SU-DHL-6 (cell line): ENCODE data around the gene ZNF423.

ENCODE experiments used
- H2AFZ ChIP-seq: fragments of 200-600 bp; sonication (generic); 2 replicates; pipeline ENCODE4 v1.6.1; 2014; ENCODE audit warnings: low read depth, mild to moderate bottlenecking, moderate library complexity, mixed read lengths, antibody characterized with exemption, low read length; ENCODE audit not compliant: severe bottlenecking
- H3F3A ChIP-seq: fragments of 200-600 bp; shearing (Covaris generic); 2 replicates; pipeline ENCODE4 v1.6.0; 2016; ENCODE audit warnings: antibody characterized with exemption, mild to moderate bottlenecking; ENCODE audit not compliant: insufficient read depth
- H3K27ac ChIP-seq: fragments of 200-600 bp; sonication (generic); 2 replicates; pipeline ENCODE4 v1.5.1; 2016; ENCODE audit warnings: low read depth, mild to moderate bottlenecking, low read length, moderate library complexity, mixed read lengths
- H3K27me3 ChIP-seq: fragments of 200-600 bp; sonication (generic), shearing (Covaris generic); 2 replicates; pipeline ENCODE4 v1.6.0; 2014; ENCODE audit warnings: mild to moderate bottlenecking, low read length
- H3K36me3 ChIP-seq: fragments of 200-600 bp; sonication (generic); 2 replicates; pipeline ENCODE4 v1.6.1; 2014; ENCODE audit warnings: mild to moderate bottlenecking, low read length, mixed read lengths
- H3K4me2 ChIP-seq: fragments of 300-600, 200-600 bp; shearing (Covaris generic), sonication (generic); 2 replicates; pipeline ENCODE4 v1.6.0; 2014; ENCODE audit warnings: low read length, low read depth, mild to moderate bottlenecking; ENCODE audit not compliant: poor library complexity, severe bottlenecking
- H3K4me3 ChIP-seq: fragments of 200-600 bp; sonication (generic); 2 replicates; pipeline ENCODE4 v1.5.1; 2014; ENCODE audit warnings: antibody characterized with exemption, low read length, mild to moderate bottlenecking, mixed read lengths; ENCODE audit not compliant: insufficient read depth, poor library complexity, severe bottlenecking
- H3K79me2 ChIP-seq: fragments of 200-600 bp; sonication (generic); 2 replicates; pipeline ENCODE4 v1.6.1; 2014; ENCODE audit warnings: mild to moderate bottlenecking, low read length, moderate library complexity; ENCODE audit not compliant: insufficient read depth
- H3K9ac ChIP-seq: fragments of 200-600 bp; sonication (generic); 2 replicates; pipeline ENCODE4 v1.7.0; 2014; ENCODE audit warnings: mild to moderate bottlenecking, low read length
- H3K9me2 ChIP-seq: fragments of 200-600 bp; sonication (generic); replicated peaks from 2 replicates; pipeline ENCODE4 v1.6.1; 2014; ENCODE audit warnings: low read length; ENCODE audit not compliant: insufficient read depth
- H3K9me3 ChIP-seq: fragments of 200-600 bp; sonication (generic); 2 replicates; pipeline ENCODE4 v1.6.1; 2014; ENCODE audit warnings: low read length, mixed read lengths; ENCODE audit not compliant: insufficient read depth
- H4K20me1 ChIP-seq: fragments of 200-600 bp; sonication (generic); 2 replicates; pipeline ENCODE4 v1.6.1; 2014; ENCODE audit warnings: low read depth, mild to moderate bottlenecking, antibody characterized with exemption, low read length, moderate library complexity, mixed read lengths
- EZH2phosphoT487 ChIP-seq: fragments of 200-600 bp; sonication (generic), shearing (Covaris generic); conservative IDR thresholded peaks from 2 replicates; pipeline ENCODE4 v1.6.1; 2018; ENCODE audit warnings: mild to moderate bottlenecking, antibody characterized with exemption, low read length, moderate library complexity, mixed read lengths
- TF ChIP-seq, protein P1 (sequence below): fragments of 200-600 bp; sonication (generic); IDR thresholded peaks from one replicate; pipeline ENCODE4 v1.5.1; 2017; ENCODE audit warnings: antibody characterized with exemption, mild to moderate bottlenecking, low read length, moderate library complexity; ENCODE audit not compliant: insufficient read depth, poor library complexity, severe bottlenecking

ZNF423 gene

DNA sequence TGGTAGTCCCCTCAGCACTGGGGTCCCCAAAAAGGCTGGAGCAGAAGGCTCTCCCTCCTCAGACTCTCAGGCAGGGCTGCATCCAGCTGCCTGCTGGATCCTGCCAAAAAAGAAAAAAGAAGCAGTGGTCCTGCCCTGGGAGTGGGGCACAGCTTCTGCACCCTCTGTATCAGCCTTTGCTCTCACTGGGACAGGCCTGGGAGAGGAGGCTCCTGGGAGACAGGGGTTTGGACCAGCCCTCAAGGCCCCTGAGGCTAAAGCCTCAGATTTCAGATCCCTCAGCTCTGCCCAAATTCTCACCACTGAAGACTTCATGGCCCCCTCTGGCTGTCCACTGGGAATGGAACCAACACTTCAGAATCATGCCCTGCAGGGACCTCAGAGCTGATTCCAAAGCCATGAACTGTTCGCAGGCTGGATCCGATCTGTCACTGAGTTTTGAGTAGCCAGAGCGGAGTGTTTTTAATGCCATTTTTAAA lies 385.4 kb downstream of the ZNF423 start:
- H3K36me3 ChIP-seq, result no peaks in the 10 kb centered on the region
- TF ChIP-seq, protein P1, sequence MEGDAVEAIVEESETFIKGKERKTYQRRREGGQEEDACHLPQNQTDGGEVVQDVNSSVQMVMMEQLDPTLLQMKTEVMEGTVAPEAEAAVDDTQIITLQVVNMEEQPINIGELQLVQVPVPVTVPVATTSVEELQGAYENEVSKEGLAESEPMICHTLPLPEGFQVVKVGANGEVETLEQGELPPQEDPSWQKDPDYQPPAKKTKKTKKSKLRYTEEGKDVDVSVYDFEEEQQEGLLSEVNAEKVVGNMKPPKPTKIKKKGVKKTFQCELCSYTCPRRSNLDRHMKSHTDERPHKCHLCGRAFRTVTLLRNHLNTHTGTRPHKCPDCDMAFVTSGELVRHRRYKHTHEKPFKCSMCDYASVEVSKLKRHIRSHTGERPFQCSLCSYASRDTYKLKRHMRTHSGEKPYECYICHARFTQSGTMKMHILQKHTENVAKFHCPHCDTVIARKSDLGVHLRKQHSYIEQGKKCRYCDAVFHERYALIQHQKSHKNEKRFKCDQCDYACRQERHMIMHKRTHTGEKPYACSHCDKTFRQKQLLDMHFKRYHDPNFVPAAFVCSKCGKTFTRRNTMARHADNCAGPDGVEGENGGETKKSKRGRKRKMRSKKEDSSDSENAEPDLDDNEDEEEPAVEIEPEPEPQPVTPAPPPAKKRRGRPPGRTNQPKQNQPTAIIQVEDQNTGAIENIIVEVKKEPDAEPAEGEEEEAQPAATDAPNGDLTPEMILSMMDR, result no peak
- no peak for TF ChIP-seq EZH2phosphoT487
- no peak overlapping the region for H3K27ac ChIP-seq
- no peaks in the 10 kb centered on the region for H3K27me3 ChIP-seq
- H3K9me3 ChIP-seq, result no peaks in the 10 kb centered on the region
- no peaks in the 10 kb centered on the region for H3K9me2 ChIP-seq
- H3K79me2 ChIP-seq, result no peaks in the 10 kb centered on the region
- no peak overlapping the region for H3K9ac ChIP-seq
- H4K20me1 ChIP-seq, result no peaks in the 10 kb centered on the region
- H3K4me3 ChIP-seq, result no peak overlapping the region
- no peak overlapping the region for H2AFZ ChIP-seq
- no peak overlapping the region for H3K4me2 ChIP-seq
- 0 out of 2 replicates have a peak, but pooled peaks cover 8% of the 10 kb centered on the region for H3F3A ChIP-seq

DNA sequence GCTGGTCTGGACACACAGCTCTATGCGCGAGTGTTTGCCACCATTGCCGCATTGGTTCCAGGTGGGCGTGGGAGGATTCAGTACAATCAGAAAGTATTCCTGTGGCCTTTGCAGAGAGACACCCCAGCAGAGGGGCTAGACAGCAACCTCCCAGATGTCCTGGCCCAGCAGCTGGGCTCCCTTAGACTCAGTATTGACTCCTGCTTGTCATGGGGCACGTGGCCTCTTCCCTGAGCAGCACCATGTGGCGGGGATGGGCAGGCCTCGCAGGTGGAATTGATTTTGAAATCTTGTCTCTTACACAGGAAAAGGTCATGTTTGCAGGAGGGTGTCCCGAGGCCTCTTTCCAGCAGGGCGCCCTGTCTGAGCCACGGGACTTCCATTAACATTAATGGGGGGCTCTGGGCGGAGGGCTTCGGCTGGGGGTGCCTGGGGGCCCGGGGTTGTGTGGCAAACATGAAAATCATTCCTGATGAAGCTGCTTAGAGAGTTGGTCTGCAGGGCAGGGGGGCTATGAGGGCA lies 385.9 kb downstream of the ZNF423 start:
- H4K20me1 ChIP-seq, result no peaks in the 10 kb centered on the region
- H3K4me3 ChIP-seq, result no peak overlapping the region
- H3K9ac ChIP-seq, result no peak overlapping the region
- no peaks in the 10 kb centered on the region for H3K36me3 ChIP-seq
- no peak for TF ChIP-seq EZH2phosphoT487
- TF ChIP-seq, protein P1, result no peak
- H2AFZ ChIP-seq, result no peak overlapping the region
- no peaks in the 10 kb centered on the region for H3K9me2 ChIP-seq
- no peaks in the 10 kb centered on the region for H3K27me3 ChIP-seq
- H3K79me2 ChIP-seq, result no peaks in the 10 kb centered on the region
- no peaks in the 10 kb centered on the region for H3K9me3 ChIP-seq
- 0 out of 2 replicates have a peak, but pooled peaks cover 8% of the 10 kb centered on the region for H3F3A ChIP-seq
- H3K4me2 ChIP-seq, result no peak overlapping the region
- H3K27ac ChIP-seq, result no peak overlapping the region

DNA sequence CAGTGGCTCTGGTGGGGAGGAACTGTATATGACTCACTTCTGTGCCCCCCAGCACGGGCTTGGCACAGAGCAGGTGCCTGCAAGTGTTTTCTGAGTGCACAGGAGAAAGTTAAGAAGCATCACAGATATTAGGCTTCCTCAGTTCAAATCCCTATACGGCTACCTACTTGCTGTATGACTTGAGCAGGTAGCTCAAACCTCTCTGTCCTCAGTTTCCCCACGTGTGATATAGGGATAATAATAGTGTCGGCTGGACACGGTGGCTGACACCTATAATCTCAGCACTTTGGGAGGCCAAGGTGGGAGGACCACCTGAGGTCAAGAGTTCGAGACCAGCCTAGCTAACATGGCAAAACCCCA lies 386.6 kb downstream of the ZNF423 start:
- no peaks in the 10 kb centered on the region for H3K9me2 ChIP-seq

More for the DNA sequence above, 386.6 kb downstream of the ZNF423 start:
- Histone ChIP-seq H3K9me3 (no peaks in the 10 kb centered on the region), H3K4me3 (no peak overlapping the region), H3K36me3 (no peaks in the 10 kb centered on the region), H4K20me1 (no peaks in the 10 kb centered on the region), H3F3A (0 out of 2 replicates have a peak, but pooled peaks cover 8% of the 10 kb centered on the region), H3K9ac (no peak overlapping the region), H3K4me2 (peak overlapping the region; percentile 25), H3K27ac (0 out of 2 replicates have a peak overlapping the region, but pooled peaks have one; percentile 6), H3K79me2 (no peaks in the 10 kb centered on the region), H2AFZ (no peak overlapping the region), H3K27me3 (no peaks in the 10 kb centered on the region)
- TF ChIP-seq, protein P1, result no peak
- no peak for TF ChIP-seq EZH2phosphoT487
